ENCODE measurements around the gene KRT6C.

Gene KRT6C

DNA sequence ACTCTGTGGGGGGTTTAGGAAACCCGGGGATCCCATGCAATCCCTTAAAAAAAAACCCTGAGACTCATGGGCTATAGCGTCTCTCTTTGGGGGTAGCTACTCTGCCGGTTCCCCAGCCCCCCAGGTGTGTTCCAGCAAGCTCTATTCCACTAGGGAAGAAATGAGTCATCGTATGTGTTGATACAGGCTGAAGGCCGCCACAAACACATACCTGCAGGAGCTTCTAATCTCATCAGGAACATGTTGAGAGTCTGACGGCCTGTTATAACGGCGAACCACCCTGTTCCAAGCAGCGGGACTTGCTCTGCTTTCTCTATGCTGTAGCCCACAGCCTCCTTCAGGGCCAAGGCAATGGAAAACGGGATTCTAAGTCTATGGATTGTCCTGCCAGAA, 47.6 kb upstream of the KRT6C start:
- TF ChIP-seq TCF4 (CRISPR knock-in tag; IDR thresholded peaks at IDR 0.05; ENCODE audit: borderline replicate concordance) (no peak), ZFP30 (CRISPR knock-in tag; IDR thresholded peaks at IDR 0.05) (no peak), ZFP3 (CRISPR knock-in tag; IDR thresholded peaks at IDR 0.05) (no peak), ISL1 (CRISPR knock-in tag; IDR thresholded peaks at IDR 0.05) (no peak), CSDC2 (CRISPR knock-in tag; IDR thresholded peaks at IDR 0.05) (no peak), ZNF8 (CRISPR knock-in tag; IDR thresholded peaks at IDR 0.05) (no peak), ZNF565 (CRISPR knock-in tag; conservative IDR thresholded peaks at IDR 0.05; ENCODE audit: low read depth) (no peak), SNAI2 (CRISPR knock-in tag; IDR thresholded peaks at IDR 0.05) (no peak), ZNF70 (CRISPR knock-in tag; IDR thresholded peaks at IDR 0.05) (no peak), GLIS3 (CRISPR knock-in tag; IDR thresholded peaks at IDR 0.05) (no peak), RARB (CRISPR knock-in tag; IDR thresholded peaks at IDR 0.05) (no peak), ESRRG (CRISPR knock-in tag; IDR thresholded peaks at IDR 0.05) (no peak), ZC3H10 (CRISPR knock-in tag; IDR thresholded peaks at IDR 0.05) (no peak)
- TF ChIP-seq, protein P1, sequence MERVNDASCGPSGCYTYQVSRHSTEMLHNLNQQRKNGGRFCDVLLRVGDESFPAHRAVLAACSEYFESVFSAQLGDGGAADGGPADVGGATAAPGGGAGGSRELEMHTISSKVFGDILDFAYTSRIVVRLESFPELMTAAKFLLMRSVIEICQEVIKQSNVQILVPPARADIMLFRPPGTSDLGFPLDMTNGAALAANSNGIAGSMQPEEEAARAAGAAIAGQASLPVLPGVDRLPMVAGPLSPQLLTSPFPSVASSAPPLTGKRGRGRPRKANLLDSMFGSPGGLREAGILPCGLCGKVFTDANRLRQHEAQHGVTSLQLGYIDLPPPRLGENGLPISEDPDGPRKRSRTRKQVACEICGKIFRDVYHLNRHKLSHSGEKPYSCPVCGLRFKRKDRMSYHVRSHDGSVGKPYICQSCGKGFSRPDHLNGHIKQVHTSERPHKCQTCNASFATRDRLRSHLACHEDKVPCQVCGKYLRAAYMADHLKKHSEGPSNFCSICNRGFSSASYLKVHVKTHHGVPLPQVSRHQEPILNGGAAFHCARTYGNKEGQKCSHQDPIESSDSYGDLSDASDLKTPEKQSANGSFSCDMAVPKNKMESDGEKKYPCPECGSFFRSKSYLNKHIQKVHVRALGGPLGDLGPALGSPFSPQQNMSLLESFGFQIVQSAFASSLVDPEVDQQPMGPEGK (CRISPR knock-in tag; IDR thresholded peaks at IDR 0.05; ENCODE audit: borderline replicate concordance) = no peak
- TF ChIP-seq, protein P2, sequence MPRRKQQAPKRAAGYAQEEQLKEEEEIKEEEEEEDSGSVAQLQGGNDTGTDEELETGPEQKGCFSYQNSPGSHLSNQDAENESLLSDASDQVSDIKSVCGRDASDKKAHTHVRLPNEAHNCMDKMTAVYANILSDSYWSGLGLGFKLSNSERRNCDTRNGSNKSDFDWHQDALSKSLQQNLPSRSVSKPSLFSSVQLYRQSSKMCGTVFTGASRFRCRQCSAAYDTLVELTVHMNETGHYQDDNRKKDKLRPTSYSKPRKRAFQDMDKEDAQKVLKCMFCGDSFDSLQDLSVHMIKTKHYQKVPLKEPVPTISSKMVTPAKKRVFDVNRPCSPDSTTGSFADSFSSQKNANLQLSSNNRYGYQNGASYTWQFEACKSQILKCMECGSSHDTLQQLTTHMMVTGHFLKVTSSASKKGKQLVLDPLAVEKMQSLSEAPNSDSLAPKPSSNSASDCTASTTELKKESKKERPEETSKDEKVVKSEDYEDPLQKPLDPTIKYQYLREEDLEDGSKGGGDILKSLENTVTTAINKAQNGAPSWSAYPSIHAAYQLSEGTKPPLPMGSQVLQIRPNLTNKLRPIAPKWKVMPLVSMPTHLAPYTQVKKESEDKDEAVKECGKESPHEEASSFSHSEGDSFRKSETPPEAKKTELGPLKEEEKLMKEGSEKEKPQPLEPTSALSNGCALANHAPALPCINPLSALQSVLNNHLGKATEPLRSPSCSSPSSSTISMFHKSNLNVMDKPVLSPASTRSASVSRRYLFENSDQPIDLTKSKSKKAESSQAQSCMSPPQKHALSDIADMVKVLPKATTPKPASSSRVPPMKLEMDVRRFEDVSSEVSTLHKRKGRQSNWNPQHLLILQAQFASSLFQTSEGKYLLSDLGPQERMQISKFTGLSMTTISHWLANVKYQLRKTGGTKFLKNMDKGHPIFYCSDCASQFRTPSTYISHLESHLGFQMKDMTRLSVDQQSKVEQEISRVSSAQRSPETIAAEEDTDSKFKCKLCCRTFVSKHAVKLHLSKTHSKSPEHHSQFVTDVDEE (CRISPR knock-in tag; IDR thresholded peaks at IDR 0.05) = no peak
- TF ChIP-seq, protein P3, sequence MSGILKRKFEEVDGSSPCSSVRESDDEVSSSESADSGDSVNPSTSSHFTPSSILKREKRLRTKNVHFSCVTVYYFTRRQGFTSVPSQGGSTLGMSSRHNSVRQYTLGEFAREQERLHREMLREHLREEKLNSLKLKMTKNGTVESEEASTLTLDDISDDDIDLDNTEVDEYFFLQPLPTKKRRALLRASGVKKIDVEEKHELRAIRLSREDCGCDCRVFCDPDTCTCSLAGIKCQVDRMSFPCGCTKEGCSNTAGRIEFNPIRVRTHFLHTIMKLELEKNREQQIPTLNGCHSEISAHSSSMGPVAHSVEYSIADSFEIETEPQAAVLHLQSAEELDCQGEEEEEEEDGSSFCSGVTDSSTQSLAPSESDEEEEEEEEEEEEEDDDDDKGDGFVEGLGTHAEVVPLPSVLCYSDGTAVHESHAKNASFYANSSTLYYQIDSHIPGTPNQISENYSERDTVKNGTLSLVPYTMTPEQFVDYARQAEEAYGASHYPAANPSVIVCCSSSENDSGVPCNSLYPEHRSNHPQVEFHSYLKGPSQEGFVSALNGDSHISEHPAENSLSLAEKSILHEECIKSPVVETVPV (CRISPR knock-in tag; IDR thresholded peaks at IDR 0.05) = no peak
- TF ChIP-seq, protein P4, sequence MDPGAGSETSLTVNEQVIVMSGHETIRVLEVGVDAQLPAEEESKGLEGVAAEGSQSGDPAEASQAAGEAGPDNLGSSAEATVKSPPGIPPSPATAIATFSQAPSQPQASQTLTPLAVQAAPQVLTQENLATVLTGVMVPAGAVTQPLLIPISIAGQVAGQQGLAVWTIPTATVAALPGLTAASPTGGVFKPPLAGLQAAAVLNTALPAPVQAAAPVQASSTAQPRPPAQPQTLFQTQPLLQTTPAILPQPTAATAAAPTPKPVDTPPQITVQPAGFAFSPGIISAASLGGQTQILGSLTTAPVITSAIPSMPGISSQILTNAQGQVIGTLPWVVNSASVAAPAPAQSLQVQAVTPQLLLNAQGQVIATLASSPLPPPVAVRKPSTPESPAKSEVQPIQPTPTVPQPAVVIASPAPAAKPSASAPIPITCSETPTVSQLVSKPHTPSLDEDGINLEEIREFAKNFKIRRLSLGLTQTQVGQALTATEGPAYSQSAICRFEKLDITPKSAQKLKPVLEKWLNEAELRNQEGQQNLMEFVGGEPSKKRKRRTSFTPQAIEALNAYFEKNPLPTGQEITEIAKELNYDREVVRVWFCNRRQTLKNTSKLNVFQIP (CRISPR knock-in tag; IDR thresholded peaks at IDR 0.05; ENCODE audit: borderline replicate concordance, low read depth) = no peak
- TF ChIP-seq, protein P5, sequence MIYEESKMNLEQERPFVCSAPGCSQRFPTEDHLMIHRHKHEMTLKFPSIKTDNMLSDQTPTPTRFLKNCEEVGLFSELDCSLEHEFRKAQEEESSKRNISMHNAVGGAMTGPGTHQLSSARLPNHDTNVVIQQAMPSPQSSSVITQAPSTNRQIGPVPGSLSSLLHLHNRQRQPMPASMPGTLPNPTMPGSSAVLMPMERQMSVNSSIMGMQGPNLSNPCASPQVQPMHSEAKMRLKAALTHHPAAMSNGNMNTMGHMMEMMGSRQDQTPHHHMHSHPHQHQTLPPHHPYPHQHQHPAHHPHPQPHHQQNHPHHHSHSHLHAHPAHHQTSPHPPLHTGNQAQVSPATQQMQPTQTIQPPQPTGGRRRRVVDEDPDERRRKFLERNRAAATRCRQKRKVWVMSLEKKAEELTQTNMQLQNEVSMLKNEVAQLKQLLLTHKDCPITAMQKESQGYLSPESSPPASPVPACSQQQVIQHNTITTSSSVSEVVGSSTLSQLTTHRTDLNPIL (CRISPR knock-in tag; IDR thresholded peaks at IDR 0.05; ENCODE audit: low read depth) = no peak
- ATAC-seq = no peak

DNA sequence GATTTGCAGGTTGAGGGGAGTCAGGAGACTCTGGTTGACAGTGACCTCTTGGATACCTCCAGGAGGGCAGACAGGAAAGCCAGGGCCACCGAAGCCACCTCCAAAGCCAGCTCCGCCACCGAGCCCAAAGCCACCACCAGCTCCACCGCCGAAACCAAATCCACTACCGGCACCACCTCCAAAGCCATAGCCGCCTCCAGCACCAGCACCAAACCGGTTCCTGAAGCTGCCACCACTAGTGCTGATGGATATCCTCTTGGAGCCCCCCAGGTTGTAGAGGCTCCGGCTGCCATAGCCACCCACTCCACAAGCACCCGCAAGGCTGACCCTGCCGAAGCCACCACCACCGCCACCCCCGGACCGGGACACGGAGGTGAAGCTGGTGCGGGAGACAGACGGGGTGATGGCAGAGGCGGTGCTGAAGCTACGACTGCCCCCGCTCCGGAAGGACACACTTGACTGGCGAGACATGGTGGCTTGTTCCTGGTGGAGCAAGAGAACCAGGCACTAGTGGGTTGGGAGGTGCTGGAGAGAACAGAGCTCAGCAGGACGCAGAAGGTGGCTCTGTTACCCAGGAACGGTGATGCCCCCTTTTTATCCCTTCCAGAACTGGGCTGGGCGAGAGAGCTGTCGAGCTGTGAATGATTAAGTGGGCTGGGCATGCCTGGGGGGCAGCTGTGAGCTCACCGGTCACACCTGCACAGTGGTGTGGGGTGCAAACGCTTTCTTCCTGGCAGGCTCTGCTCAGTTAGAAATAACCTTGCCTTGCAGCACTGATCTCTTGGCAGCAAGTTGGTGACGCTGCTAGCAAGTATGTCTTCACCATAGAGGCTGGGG, 46.4 kb upstream of the KRT6C start, which contains the start of gene KRT5:
Gene KRT5 (minus strand): TSS at position 569 of the 837 bp plus-strand sequence. CDS start 98 bp downstream, at position 471.
- ATAC-seq = no peak

More for the DNA sequence above, 46.4 kb upstream of the KRT6C start, which contains the start of gene KRT5:
- TF ChIP-seq ZNF8 (CRISPR knock-in tag; IDR thresholded peaks at IDR 0.05) (no peak), ZNF70 (CRISPR knock-in tag; IDR thresholded peaks at IDR 0.05) (no peak), ESRRG (CRISPR knock-in tag; IDR thresholded peaks at IDR 0.05) (no peak), ARNTL (CRISPR knock-in tag; IDR thresholded peaks at IDR 0.05; ENCODE audit: borderline replicate concordance, low read depth) (no peak), ZNF565 (CRISPR knock-in tag; conservative IDR thresholded peaks at IDR 0.05; ENCODE audit: low read depth) (no peak), ISL1 (CRISPR knock-in tag; IDR thresholded peaks at IDR 0.05) (no peak), OSR1 (CRISPR knock-in tag; IDR thresholded peaks at IDR 0.05) (no peak), BACH2 (CRISPR knock-in tag; IDR thresholded peaks at IDR 0.05; ENCODE audit: borderline replicate concordance) (no peak), TOX (CRISPR knock-in tag; IDR thresholded peaks at IDR 0.05; ENCODE audit: borderline replicate concordance) (no peak), RARB (CRISPR knock-in tag; IDR thresholded peaks at IDR 0.05) (no peak), PPARA (CRISPR knock-in tag; IDR thresholded peaks at IDR 0.05; ENCODE audit: borderline replicate concordance) (no peak), ZC3H10 (CRISPR knock-in tag; IDR thresholded peaks at IDR 0.05) (no peak), GLIS3 (CRISPR knock-in tag; IDR thresholded peaks at IDR 0.05) (no peak), ZFP30 (CRISPR knock-in tag; IDR thresholded peaks at IDR 0.05) (no peak)
- TF ChIP-seq, protein P2 (CRISPR knock-in tag; IDR thresholded peaks at IDR 0.05) = no peak
- TF ChIP-seq, protein P5 (CRISPR knock-in tag; IDR thresholded peaks at IDR 0.05; ENCODE audit: low read depth) = no peak
